Measurements from ENCODE around the gene OR10V1. TPM values are rescaled to one million over a fixed set of nuclear protein-coding genes. Genes with fewer than 3 reads are reported as not detected.
"Not testable (repeated sequence)": the region's sequence is repeated elsewhere in the genome, so short reads cannot be mapped to it uniquely, and the experiment has no call there.

OR10V1 gene
- total RNA-seq, 1 donor from 2014 or later = not detected

DNA sequence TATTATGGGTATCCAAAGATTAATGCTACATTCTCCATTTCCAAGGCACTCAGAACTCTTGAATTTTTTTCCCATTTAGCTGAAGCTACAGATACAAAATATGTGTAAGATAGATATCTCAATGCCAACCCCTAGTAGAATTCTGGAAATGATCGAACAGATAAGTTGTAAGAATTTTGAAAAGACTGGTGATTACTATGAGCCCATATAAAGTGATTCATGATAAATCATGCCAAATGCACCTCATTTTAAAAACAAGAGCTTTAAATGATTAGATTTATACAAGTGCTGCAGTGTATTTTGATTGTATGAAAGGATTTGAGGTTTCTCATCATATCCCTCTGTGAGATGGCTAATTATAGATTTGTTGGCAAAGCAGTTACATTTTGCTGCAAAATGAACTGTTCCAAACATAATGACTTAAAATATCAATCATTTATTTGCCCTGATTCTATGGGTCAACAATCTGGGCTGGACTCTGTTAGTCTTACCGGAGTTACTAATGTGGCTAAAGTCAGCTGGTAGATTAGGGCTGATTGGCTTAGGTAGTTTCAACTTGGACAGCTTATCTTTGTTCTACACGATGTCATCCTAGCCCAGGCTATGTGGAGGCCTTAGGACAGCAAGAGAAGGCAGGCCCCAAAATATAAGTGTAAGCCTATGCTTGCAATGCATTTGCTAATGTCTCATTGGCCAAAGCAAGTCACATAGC, 3.4 kb downstream of the OR10V1 start:
- H3K27me3 Mint-ChIP-seq (ENCODE audit: unreplicated experiment) = peaks cover 15% of the 10 kb centered on the region
- H3K4me3 Mint-ChIP-seq (ENCODE audit: unreplicated experiment) = no peak overlapping the region
- TF ChIP-seq, protein P1, sequence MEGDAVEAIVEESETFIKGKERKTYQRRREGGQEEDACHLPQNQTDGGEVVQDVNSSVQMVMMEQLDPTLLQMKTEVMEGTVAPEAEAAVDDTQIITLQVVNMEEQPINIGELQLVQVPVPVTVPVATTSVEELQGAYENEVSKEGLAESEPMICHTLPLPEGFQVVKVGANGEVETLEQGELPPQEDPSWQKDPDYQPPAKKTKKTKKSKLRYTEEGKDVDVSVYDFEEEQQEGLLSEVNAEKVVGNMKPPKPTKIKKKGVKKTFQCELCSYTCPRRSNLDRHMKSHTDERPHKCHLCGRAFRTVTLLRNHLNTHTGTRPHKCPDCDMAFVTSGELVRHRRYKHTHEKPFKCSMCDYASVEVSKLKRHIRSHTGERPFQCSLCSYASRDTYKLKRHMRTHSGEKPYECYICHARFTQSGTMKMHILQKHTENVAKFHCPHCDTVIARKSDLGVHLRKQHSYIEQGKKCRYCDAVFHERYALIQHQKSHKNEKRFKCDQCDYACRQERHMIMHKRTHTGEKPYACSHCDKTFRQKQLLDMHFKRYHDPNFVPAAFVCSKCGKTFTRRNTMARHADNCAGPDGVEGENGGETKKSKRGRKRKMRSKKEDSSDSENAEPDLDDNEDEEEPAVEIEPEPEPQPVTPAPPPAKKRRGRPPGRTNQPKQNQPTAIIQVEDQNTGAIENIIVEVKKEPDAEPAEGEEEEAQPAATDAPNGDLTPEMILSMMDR (IDR thresholded peaks at IDR 0.05) = no peak
- H3K36me3 Mint-ChIP-seq (ENCODE audit: unreplicated experiment) = no peaks in the 10 kb centered on the region
- no peak for DNase-seq (ENCODE audit: extremely low spot score, unreplicated experiment)
- no peaks in the 10 kb centered on the region for H3K4me1 Mint-ChIP-seq (ENCODE audit: unreplicated experiment)
- H3K9me3 Mint-ChIP-seq (ENCODE audit: unreplicated experiment) = no peaks in the 10 kb centered on the region
- no peak overlapping the region for H3K27ac Mint-ChIP-seq (ENCODE audit: unreplicated experiment)

DNA sequence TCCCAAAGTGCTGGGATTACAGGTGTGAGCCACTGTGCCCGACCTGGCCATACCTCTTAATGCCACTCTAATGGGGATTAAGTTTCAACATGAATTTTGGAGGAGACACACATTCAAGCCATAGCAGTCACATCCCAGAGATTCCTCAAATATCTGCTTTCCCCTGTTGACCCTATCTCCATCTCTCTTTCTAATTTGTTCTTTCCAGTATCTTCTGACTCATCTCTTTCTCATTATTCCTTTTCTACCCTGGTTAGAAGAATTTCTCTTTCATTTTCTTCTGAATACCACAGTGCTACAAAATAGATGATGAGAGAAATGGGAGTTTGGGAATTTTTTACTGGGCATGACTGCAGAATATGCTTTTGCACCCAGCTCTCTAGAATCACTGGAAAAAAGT, 5.1 kb downstream of the OR10V1 start:
- peaks cover 9% of the 10 kb centered on the region for H3K27me3 Mint-ChIP-seq (ENCODE audit: unreplicated experiment)
- no peak for DNase-seq (ENCODE audit: extremely low spot score, unreplicated experiment)
- no peak overlapping the region for H3K4me3 Mint-ChIP-seq (ENCODE audit: unreplicated experiment)
- H3K9me3 Mint-ChIP-seq (ENCODE audit: unreplicated experiment) = peaks cover 3% of the 10 kb centered on the region
- H3K27ac Mint-ChIP-seq (ENCODE audit: unreplicated experiment) = no peak overlapping the region
- no peaks in the 10 kb centered on the region for H3K4me1 Mint-ChIP-seq (ENCODE audit: unreplicated experiment)
- TF ChIP-seq, protein P1 (IDR thresholded peaks at IDR 0.05) = no peak
- H3K36me3 Mint-ChIP-seq (ENCODE audit: unreplicated experiment) = no peaks in the 10 kb centered on the region

DNA sequence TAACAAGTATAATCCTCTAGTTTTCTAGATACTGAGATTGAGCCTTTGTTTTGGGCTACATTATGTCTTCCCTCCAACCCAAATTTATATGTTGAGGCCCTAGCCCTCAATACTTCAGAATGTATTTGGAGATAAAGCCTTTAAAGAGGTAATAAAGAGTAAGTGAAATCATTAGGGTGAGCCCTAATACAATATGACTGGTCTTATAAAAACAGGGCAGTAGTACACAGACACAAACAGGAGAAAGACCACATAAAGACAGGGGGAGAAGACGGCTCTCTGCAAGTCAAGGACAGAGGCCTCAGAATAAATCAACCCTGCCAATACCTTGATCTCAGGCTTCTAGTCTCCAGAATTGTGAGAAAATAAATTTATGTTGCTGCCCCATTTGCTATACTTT, 6.3 kb downstream of the OR10V1 start:
- TF ChIP-seq, protein P1 (IDR thresholded peaks at IDR 0.05) = no peak
- no peak for DNase-seq (ENCODE audit: extremely low spot score, unreplicated experiment)
- no peaks in the 10 kb centered on the region for H3K36me3 Mint-ChIP-seq (ENCODE audit: unreplicated experiment)
- H3K4me3 Mint-ChIP-seq (ENCODE audit: unreplicated experiment) = no peak overlapping the region
- H3K9me3 Mint-ChIP-seq (ENCODE audit: unreplicated experiment) = peaks cover 3% of the 10 kb centered on the region
- no peaks in the 10 kb centered on the region for H3K4me1 Mint-ChIP-seq (ENCODE audit: unreplicated experiment)
- H3K27me3 Mint-ChIP-seq (ENCODE audit: unreplicated experiment) = peaks cover 2% of the 10 kb centered on the region
- no peak overlapping the region for H3K27ac Mint-ChIP-seq (ENCODE audit: unreplicated experiment)

DNA sequence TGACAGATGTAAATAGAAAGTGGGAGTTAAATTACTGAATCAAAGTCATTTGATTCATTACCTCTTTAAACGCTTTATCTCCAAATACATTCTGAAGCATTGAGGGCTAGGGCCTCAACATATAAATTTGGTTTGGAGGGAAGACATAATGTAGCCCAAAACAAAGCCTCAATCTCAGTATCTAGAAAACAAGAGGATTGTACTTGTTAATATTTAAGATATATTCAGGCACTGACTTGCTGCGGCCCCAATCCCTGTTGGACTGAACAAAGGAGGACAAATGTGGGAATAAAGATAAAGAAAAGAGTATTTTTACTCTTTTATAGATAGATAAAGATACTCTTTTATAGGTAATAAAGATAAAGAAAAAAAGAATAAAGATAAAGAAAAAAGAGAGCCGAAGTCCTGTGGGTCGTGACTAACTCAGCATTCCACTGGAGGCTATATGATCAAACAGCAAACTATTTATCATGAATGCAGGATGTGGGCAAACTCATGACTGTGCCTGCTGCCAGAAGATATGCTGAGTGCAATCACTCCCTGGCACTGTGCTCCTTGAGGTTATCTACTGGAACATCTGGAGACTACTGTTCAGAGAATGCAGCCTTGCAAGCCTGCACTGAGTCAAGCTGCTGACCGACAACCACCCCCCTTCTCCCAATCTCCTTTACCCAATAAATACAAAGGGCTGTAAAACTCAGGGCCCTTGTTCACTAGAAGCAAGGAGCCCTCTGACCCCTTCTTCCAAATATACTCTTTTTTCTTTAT, 6.9 kb downstream of the OR10V1 start:
- Mint-ChIP-seq H3K9me3 (ENCODE audit: unreplicated experiment) (peaks cover 3% of the 10 kb centered on the region), H3K4me3 (ENCODE audit: unreplicated experiment) (no peak overlapping the region), H3K27ac (ENCODE audit: unreplicated experiment) (no peak overlapping the region), H3K4me1 (ENCODE audit: unreplicated experiment) (no peaks in the 10 kb centered on the region), H3K36me3 (ENCODE audit: unreplicated experiment) (no peaks in the 10 kb centered on the region), H3K27me3 (ENCODE audit: unreplicated experiment) (peaks cover 2% of the 10 kb centered on the region)
- TF ChIP-seq, protein P1 (IDR thresholded peaks at IDR 0.05) = no peak
- DNase-seq (ENCODE audit: extremely low spot score, unreplicated experiment) = no peak

DNA sequence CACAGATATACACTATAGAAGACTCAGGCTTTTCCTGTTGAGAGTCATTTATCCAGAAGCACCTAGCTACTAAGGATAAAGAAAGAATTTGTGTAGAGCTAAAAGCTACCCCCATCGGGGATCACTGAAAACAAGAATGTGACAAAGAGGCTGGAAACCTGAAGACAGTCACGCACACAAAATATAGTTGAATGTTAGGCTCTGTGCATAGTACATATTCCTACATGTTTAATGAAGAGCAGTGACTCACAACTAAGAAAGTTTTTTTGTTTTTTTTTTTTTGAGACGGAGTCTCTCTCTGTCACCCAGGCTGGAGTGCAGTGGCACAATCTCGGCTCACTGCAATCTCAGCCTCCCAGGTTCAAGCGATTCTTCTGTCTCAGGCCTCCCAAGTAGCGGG, 8.4 kb downstream of the OR10V1 start:
- Mint-ChIP-seq H3K4me3 (ENCODE audit: unreplicated experiment) (no peak overlapping the region), H3K9me3 (ENCODE audit: unreplicated experiment) (peaks cover 3% of the 10 kb centered on the region), H3K4me1 (ENCODE audit: unreplicated experiment) (no peaks in the 10 kb centered on the region), H3K27me3 (ENCODE audit: unreplicated experiment) (peaks cover 2% of the 10 kb centered on the region), H3K27ac (ENCODE audit: unreplicated experiment) (no peak overlapping the region), H3K36me3 (ENCODE audit: unreplicated experiment) (no peaks in the 10 kb centered on the region)
- TF ChIP-seq, protein P1 (IDR thresholded peaks at IDR 0.05) = no peak
- no peak for DNase-seq (ENCODE audit: extremely low spot score, unreplicated experiment)

DNA sequence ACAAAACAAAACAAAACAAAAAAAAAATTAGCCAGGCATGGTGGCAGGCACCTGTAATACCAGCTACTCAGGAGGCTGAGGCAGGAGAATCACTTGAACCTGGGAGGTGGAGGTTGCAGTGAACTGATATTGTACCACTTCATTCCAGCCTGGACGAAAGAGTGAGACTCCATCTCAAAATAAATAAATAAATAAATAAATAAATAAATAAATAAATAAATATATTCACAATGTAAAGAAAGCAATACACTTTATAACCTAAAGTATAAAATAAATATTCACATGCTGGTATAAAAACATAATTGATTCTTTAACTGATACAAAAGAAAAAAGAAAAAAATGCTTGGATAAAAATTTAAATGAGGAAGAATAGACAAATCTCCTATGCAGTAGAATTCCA, 10.1 kb downstream of the OR10V1 start:
- H3K36me3 Mint-ChIP-seq (ENCODE audit: unreplicated experiment); H3K4me1 Mint-ChIP-seq (ENCODE audit: unreplicated experiment); H3K9me3 Mint-ChIP-seq (ENCODE audit: unreplicated experiment); DNase-seq (ENCODE audit: extremely low spot score, unreplicated experiment); H3K4me3 Mint-ChIP-seq (ENCODE audit: unreplicated experiment); H3K27ac Mint-ChIP-seq (ENCODE audit: unreplicated experiment); H3K27me3 Mint-ChIP-seq (ENCODE audit: unreplicated experiment): not testable (repeated sequence)

DNA sequence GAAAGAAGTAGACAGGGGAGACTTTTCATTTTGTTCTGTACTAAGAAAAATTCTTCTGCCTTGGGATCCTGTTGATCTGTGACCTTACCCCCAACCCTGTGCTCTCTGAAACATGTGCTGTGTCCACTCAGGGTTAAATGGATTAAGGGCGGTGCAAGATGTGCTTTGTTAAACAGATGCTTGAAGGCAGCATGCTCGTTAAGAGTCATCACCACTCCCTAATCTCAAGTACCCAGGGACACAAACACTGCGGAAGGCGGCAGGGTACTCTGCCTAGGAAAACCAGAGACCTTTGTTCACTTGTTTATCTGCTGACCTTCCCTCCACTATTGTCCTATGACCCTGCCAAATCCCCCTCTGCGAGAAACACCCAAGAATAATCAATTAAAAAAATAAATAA, 13.5 kb downstream of the OR10V1 start:
- H3K27ac Mint-ChIP-seq (ENCODE audit: unreplicated experiment); H3K36me3 Mint-ChIP-seq (ENCODE audit: unreplicated experiment); H3K4me1 Mint-ChIP-seq (ENCODE audit: unreplicated experiment); DNase-seq (ENCODE audit: extremely low spot score, unreplicated experiment); H3K4me3 Mint-ChIP-seq (ENCODE audit: unreplicated experiment); H3K9me3 Mint-ChIP-seq (ENCODE audit: unreplicated experiment): not testable (repeated sequence)
- H3K27me3 Mint-ChIP-seq (ENCODE audit: unreplicated experiment) = peaks cover 15% of the 10 kb centered on the region
